Cardiac septum (tissue), 1 donor: ENCODE measurements around the gene LIN9. TPM values are rescaled to one million over a fixed set of nuclear protein-coding genes. Genes with fewer than 3 reads are reported as not detected.
"Not testable (repeated sequence)": the region's sequence is repeated elsewhere in the genome, so short reads cannot be mapped to it uniquely, and the experiment has no call there.

Experiments
- DNase-seq: peaks from one replicate; pipeline ENCODE4 v3.0.0-alpha.2; 2020; ENCODE audit warnings: low spot score
- intact Hi-C: fragments of 100-400 bp; cut with DNase I; formaldehyde crosslinking; loops from one replicate; pipeline ENCODE4 v1.14.0; 2022
- total RNA-seq: library from RNA; stranded (reverse); fragmentation: NEBNext Ultra II Directional; extraction: Animal tissue kit (Norgen Biotek cat#: 25700); gene quantifications from one replicate; pipeline ENCODE4 v1.2.1, GENCODE V29; 2021
- donor health status: DM: no; HTN: no; CAD: no.

Gene LIN9
- total RNA-seq, 1 donor from 2014 or later = 13.1 TPM

DNA sequence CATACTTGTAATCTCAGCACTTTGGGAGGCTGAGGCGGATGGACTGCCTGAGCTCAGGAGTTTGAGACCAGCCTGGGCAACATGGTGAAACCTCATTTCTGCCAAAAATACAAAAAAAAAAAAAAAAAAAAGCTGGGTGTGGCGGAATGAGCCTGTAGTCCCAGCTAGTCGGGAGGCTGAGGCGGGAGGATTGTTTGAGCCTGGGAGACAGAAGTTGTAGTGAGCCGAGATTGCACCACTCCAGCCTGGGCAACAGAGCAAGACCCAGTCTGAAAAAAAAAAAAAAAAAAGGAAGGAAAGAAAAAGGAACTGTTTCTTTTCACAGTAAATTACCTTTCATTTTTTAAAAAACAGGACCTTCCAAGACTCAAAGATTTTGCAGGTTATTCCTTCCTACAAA is 29.5 kb downstream of the LIN9 start:
- intact Hi-C loops = no loop called here

DNA sequence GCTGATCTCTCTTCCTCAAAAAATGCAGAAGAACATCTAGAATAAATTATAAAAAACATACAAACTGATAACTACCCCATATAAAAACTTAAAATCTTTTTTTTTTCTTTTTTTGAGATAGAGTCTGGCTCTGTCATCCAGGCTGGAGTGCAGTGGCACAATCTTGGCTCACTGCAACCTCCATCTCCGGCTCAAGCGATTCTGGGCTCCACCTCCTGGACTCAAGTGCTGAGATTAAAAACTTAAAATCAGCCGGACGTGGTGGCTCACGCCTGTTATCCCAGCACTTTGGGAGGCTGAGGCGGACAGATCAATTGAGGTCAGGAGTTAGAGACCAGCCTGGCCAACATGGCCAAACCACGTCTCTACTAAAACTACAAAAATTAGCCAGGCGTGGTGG is 31.1 kb downstream of the LIN9 start:
- intact Hi-C loops = no loop called here
- no peak for DNase-seq

More for the DNA sequence above, 29.5 kb downstream of the LIN9 start:
- no peak for DNase-seq

- DNase-seq = no peak
- intact Hi-C loops = no loop called here
These were observed 32.0 kb downstream of the LIN9 start for GRCh38 chr1:226276987-226277386.

DNA sequence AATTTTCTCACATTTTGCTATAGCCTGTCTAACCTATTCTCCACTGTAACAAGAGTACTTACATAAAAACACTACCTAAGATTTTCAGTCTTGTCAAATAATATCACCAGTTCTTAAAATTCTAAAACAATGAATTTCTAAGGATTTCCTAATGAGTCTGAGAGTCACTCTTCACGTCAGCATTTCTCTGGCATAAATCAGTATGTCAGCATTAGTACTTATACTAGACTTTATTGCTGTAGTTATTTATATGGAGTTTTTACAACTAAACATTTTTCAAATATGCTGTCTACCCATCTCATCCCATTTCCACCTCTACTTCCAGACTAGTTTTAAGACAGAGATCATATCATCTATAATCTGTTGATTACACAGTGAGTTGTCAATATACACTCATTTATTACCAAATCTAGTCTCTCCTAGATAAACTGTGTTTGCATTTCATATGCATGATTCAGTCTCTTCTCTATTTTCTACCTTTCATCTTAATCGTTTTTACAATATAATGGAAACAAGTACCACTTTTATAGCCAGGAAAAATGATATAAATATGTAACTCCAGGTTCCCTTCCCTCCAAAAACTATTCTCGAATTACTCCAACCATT is 32.8 kb downstream of the LIN9 start:
- intact Hi-C loops = no loop called here
- no peak for DNase-seq

DNA sequence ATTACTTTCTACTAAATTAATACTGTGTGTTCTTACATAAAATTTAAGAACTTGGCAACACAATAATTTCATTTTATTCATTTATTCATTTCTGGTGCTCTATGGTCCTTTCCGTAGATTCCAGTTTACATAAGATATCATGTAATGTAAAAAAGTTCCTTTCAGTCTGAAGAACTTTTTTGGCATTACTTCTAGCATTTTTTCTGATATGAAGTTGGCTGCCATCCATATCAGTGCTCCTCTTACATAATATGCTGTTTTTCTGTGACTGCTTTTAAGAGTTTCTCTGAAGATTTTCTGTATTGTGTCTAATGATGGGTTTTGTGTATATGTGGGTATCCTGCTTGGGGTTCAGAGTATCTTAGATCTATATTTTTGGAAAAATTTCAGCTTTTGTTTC is 34.8 kb downstream of the LIN9 start:
- intact Hi-C loops = no loop called here
- no peak for DNase-seq

- intact Hi-C loops, DNase-seq: not testable (repeated sequence)
These were observed 36.6 kb downstream of the LIN9 start for GRCh38 chr1:226272233-226272902.

DNA sequence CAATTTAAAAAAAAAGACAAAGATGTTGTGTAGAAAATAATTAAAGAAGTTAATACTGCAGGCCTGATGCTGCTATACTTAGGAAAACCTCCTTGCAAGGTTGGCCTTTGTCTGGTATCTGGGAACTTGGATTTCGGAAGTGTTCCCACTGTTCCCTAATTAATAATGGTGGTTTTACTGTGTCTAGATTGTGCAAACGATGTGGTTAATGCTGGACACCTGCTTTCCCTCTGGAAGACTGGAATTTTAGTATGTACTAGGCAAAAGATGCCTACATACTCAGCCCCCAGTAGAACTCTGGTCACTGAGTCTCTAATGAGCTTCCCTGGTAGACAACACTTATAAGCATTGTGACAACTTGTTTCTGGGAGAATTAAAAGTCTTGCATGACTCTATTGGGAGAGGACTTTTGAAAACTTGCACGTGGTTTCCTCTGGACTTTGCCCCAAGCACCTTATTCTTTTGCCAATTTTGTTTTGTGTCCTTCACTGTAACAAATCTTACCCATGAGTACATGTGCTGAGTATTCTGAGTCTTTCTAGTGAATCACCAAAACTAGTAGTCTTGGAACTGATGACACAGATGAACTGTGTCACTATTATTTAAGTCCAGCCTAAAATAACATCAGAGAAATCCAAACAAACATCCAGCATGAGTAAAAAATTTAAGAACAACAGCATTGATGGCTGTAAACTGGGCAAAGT is 40.4 kb downstream of the LIN9 start:
- no peak for DNase-seq
- intact Hi-C loops = no loop called here

DNA sequence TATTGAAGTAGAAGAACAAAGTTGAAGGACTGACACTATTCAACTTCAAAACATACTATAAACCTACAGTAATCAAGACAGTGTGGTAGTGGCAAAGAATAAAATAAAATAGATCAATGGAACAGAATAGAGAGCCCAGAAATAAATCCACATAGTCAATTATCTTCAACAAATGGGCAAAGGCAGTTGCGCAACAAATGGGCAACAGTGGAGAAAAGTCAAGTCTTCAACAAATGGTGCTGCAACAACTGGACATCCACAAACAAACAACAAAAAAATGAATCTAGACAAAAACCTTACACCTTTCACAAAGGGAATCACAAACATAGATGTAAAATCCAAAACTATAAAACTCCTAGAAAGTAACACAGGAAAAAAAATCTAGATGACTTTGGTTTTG is 47.1 kb downstream of the LIN9 start:
- intact Hi-C loops = no loop called here
- no peak for DNase-seq

- intact Hi-C loops = no loop called here
- DNase-seq = no peak
These were observed 53.6 kb downstream of the LIN9 start for GRCh38 chr1:226255380-226255779.

DNA sequence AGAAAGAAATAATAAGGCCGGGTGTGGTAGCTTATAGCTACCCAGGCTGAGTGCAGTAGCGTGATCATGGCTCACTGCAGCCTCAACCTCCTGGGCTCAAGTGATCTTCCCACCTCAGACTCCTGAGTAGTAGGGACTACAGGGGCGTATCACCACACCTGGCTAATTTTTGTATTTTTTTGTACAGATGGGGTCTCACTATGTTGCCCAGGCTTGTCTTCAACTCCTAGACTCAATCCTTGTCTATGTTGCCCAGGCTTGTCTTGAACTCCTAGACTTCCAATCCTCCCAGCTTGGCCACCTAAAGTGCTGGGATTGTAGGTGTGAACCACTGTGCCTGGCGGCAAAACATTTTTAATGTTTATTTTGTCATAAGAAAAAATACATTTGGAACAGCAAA is 55.0 kb downstream of the LIN9 start:
- DNase-seq = no peak
- intact Hi-C loops = no loop called here

- DNase-seq, intact Hi-C loops: not testable (repeated sequence)
These were observed 56.1 kb downstream of the LIN9 start for GRCh38 chr1:226252841-226253240.

- intact Hi-C loops = no loop called here
- no peak for DNase-seq
These were observed 58.5 kb downstream of the LIN9 start for GRCh38 chr1:226250511-226250910.

- intact Hi-C loops = no loop called here
- no peak for DNase-seq
These were observed 60.2 kb downstream of the LIN9 start for GRCh38 chr1:226248796-226249195.

DNA sequence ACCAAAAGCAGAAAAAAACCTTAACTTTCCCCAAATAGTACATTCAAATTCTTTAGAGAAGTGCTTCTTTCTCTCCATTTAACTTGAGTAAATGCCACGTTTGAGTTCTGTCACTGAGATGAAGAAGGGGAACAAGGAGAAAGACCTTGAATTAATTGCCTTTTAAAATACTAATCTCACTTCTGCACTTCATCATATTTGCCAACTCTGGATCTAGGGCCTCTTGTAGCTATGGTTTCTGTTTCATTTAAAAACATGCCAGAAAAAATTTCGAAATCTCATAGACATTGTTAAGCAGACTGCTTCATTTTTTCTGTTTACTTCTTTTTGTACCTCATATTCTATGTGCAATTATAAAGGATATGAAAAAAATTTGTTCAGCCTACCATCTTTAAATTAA is 60.9 kb downstream of the LIN9 start:
- DNase-seq = no peak
- intact Hi-C loops = no loop called here

DNA sequence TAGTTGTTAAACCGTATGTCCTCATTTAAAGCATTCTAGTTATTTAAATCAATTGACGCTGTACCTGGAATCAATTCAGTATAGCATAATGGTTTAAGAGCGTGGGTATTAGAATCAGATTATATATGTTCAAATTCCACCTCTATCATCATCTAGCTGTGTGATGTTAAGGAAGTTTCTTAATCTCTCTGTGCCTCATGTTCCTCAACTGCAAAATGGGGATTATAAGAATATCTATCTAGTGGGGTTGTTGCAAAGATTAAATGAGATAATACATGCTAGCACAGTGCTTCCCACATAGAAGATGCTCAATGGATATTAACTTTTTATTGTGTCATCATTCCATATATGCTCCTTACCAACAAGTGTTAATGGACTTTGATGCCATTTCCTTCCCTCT is 69.5 kb downstream of the LIN9 start:
- intact Hi-C loops = no loop called here
- DNase-seq = no peak

GRCh38 chr1:226236826-226237225 is 72.1 kb downstream of the LIN9 start:
- DNase-seq = no peak
- intact Hi-C loops = no loop called here

DNA sequence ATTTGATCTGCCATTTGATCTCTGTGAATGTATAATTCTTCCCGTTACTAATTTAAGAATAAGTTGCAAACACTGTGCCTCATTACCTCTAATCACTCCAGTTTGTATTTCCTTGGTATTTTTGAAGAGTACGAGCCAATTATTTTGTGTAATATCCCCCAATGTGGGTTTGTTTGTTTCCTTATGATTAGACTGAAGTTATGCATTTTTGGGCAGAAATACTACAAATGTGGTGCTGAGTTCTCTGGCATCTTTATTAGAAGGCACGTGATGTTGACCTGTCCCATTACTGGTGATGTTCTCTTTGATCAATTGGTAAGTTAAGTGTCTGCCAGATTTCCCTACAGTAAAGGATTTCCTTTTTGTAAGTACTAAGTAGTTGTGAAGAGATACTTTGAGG is 75.2 kb downstream of the LIN9 start:
- intact Hi-C loops = no loop called here
- DNase-seq = no peak

- intact Hi-C loops = no loop called here
These were observed 75.7 kb downstream of the LIN9 start for GRCh38 chr1:226233293-226233692.

GRCh38 chr1:226226601-226227000 is 82.4 kb downstream of the LIN9 start:
- DNase-seq = no peak
- intact Hi-C loops = no loop called here

More at GRCh38 chr1:226233293-226233692, 75.7 kb downstream of the LIN9 start:
- no peak for DNase-seq

GRCh38 chr1:226223786-226224244 is 85.1 kb downstream of the LIN9 start:
- no peak for DNase-seq
- intact Hi-C loops = no loop called here
